ENCODE data around the gene IGDCC3. TPM values are rescaled to one million over a fixed set of nuclear protein-coding genes. Genes with fewer than 3 reads are reported as not detected.

Gene IGDCC3
- total RNA-seq, 1 experiment from 2014 or later, result 53.5 TPM

DNA sequence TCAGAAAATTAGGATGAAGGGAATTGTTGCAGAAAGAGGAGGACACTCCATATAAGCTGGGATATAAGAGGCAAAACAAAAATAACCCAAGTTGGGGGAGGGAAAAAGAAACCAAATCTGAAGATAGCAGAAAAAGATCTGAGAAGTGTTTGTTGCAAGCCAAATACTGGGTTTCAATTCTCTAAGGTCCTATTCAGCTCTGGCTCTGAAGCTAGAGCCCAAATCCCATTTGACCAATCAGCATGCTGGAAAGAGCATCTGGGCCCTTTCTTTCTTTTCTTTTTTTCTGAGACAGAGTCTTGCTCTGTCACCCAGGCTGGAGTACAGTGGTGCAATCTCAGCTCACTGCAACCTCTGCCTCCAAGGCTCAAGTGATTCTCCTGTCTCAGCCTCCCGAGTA is 17.3 kb downstream of the IGDCC3 start:
- Mint-ChIP-seq H3K27me3 (ENCODE audit: low read depth) (peaks cover 31% of the 10 kb centered on the region), H3K36me3 (no peaks in the 10 kb centered on the region; the same call in 1 of the 2 replicates), H3K27ac (no peak overlapping the region), H3K4me3 (no peak overlapping the region), H3K9me3 (no peaks in the 10 kb centered on the region), H3K4me1 (peaks cover 52% of the 10 kb centered on the region)
- TF ChIP-seq FOXK1 (CRISPR knock-in tag; IDR thresholded peaks at IDR 0.05), result no peak
- no peak for TF ChIP-seq SP1 (CRISPR knock-in tag; conservative IDR thresholded peaks at IDR 0.05)
- no peak for TF ChIP-seq MXD4 (CRISPR knock-in tag; IDR thresholded peaks at IDR 0.05; ENCODE audit: borderline replicate concordance)
- no peak for TF ChIP-seq ESRRA (CRISPR knock-in tag; IDR thresholded peaks at IDR 0.05; ENCODE audit: borderline replicate concordance)
- TF ChIP-seq, protein P1, sequence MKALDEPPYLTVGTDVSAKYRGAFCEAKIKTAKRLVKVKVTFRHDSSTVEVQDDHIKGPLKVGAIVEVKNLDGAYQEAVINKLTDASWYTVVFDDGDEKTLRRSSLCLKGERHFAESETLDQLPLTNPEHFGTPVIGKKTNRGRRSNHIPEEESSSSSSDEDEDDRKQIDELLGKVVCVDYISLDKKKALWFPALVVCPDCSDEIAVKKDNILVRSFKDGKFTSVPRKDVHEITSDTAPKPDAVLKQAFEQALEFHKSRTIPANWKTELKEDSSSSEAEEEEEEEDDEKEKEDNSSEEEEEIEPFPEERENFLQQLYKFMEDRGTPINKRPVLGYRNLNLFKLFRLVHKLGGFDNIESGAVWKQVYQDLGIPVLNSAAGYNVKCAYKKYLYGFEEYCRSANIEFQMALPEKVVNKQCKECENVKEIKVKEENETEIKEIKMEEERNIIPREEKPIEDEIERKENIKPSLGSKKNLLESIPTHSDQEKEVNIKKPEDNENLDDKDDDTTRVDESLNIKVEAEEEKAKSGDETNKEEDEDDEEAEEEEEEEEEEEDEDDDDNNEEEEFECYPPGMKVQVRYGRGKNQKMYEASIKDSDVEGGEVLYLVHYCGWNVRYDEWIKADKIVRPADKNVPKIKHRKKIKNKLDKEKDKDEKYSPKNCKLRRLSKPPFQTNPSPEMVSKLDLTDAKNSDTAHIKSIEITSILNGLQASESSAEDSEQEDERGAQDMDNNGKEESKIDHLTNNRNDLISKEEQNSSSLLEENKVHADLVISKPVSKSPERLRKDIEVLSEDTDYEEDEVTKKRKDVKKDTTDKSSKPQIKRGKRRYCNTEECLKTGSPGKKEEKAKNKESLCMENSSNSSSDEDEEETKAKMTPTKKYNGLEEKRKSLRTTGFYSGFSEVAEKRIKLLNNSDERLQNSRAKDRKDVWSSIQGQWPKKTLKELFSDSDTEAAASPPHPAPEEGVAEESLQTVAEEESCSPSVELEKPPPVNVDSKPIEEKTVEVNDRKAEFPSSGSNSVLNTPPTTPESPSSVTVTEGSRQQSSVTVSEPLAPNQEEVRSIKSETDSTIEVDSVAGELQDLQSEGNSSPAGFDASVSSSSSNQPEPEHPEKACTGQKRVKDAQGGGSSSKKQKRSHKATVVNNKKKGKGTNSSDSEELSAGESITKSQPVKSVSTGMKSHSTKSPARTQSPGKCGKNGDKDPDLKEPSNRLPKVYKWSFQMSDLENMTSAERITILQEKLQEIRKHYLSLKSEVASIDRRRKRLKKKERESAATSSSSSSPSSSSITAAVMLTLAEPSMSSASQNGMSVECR (CRISPR knock-in tag; IDR thresholded peaks at IDR 0.05; ENCODE audit: borderline replicate concordance), result no peak
- TF ChIP-seq, protein P2, sequence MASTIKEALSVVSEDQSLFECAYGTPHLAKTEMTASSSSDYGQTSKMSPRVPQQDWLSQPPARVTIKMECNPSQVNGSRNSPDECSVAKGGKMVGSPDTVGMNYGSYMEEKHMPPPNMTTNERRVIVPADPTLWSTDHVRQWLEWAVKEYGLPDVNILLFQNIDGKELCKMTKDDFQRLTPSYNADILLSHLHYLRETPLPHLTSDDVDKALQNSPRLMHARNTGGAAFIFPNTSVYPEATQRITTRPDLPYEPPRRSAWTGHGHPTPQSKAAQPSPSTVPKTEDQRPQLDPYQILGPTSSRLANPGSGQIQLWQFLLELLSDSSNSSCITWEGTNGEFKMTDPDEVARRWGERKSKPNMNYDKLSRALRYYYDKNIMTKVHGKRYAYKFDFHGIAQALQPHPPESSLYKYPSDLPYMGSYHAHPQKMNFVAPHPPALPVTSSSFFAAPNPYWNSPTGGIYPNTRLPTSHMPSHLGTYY (CRISPR knock-in tag; IDR thresholded peaks at IDR 0.05), result no peak
- TF ChIP-seq TEAD1 (CRISPR knock-in tag; IDR thresholded peaks at IDR 0.05), result no peak
- no peak for TF ChIP-seq SOX15 (CRISPR knock-in tag; IDR thresholded peaks at IDR 0.05)
- no peak for TF ChIP-seq ZNF138 (CRISPR knock-in tag; conservative IDR thresholded peaks at IDR 0.05)
- CTCF ChIA-PET, result interaction anchor here (0.8 to 2.6 kb wide), 3 partner anchors 8 to 42 kb away, joined by 3 to 10 read pairs (median 3); no protein-coding TSS in a partner anchor
- POLR2A ChIA-PET, result no interaction called here
- no peak for ATAC-seq
- DNase-seq (ENCODE audit: low spot score), result no peak

DNA sequence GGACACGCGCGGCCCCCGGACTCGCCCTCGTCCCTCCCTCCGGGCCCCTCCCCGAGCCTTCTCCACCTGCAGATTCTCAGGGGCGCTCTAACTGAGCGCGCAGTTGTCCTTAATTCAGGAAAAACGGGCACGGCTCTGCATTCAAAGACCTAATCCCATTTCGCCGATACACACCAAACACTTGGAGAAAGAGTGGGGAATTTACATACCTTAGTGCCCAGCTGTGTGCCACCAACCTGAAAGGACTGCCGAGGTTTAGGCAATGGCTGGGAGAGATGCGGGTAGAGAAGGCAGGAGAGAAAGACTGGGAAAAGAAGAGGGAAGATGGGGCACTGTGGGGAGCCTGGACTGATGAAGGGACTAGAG is 21.8 kb downstream of the IGDCC3 start:
- Mint-ChIP-seq H3K27me3 (ENCODE audit: low read depth) (peaks cover 60% of the 10 kb centered on the region), H3K4me3 (peak overlapping the region; percentile 72), H3K4me1 (peaks cover 17% of the 10 kb centered on the region), H3K27ac (no peak overlapping the region), H3K36me3 (peaks cover 28% of the 10 kb centered on the region), H3K9me3 (peaks cover 18% of the 10 kb centered on the region)
- no peak for TF ChIP-seq SMAD3 (CRISPR knock-in tag; IDR thresholded peaks at IDR 0.05; ENCODE audit: borderline replicate concordance)
- no peak for TF ChIP-seq CREM (CRISPR knock-in tag; IDR thresholded peaks at IDR 0.05)
- no peak for DNase-seq (ENCODE audit: low spot score)
- POLR2A ChIA-PET, result interaction anchor here (0.7 kb wide), 1 partner anchor 12 kb away, joined by 3 read pairs; no protein-coding TSS in a partner anchor
- ATAC-seq, result peak; percentile 34
- CTCF ChIA-PET, result interaction anchor here (1.4 to 2.0 kb wide), 2 partner anchors 12 to 29 kb away, joined by 6 to 7 read pairs; no protein-coding TSS in a partner anchor

DNA sequence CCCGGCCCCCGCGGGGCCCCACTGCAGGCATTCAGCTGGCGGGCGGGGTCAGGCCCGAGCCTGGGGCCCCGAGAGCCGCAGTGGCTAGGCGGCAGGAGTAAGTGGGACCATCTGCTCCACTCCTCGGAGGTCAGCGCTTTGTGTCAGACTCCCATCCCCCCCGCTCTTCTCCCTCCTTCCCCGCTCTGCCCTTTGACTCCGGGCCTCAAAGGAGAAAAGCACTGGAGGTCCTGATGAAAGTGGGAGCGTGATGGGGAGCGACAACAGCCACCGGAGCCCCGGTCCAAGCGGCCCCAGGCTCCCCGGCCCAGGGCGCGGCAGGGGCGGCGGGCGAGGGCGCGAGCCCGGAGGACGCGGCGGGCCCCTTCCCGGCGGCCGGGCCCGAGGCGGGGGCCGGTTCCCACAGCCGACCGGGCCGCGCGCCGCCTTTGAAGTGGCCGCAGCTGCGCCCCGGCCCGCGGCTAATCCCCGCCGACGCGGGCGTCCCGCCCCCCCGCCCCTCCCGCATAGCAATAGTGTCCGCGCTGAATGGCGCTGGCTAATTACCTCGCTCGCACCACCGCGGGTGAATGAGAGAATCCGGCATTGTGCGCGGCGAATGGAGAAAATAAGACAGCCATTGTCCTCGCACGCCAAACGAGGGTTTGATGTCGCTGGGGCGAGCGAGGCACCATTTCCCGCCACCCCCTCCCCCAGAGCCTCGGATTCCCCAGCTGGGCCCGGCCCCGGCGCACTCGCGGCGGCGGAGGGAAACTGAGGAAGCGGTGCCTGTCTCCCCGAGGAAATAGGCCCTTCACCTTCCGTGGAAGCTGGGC is 22.4 kb downstream of the IGDCC3 start:
- CTCF ChIA-PET, result interaction anchor here (0.9 to 2.0 kb wide), 3 partner anchors 12 to 30 kb away, joined by 4 to 7 read pairs (median 6); no protein-coding TSS in a partner anchor
- no peak overlapping the region for H3K27ac Mint-ChIP-seq
- peaks cover 34% of the 10 kb centered on the region for H3K36me3 Mint-ChIP-seq
- peaks cover 17% of the 10 kb centered on the region for H3K4me1 Mint-ChIP-seq
- DNase-seq (ENCODE audit: low spot score) (no peak), ATAC-seq (peak; percentile 68)
- H3K27me3 Mint-ChIP-seq (ENCODE audit: low read depth), result peaks cover 66% of the 10 kb centered on the region
- POLR2A ChIA-PET, result interaction anchor here (0.7 kb wide), 1 partner anchor 12 kb away, joined by 3 read pairs; no protein-coding TSS in a partner anchor
- peaks cover 22% of the 10 kb centered on the region for H3K9me3 Mint-ChIP-seq
- peak overlapping the region; percentile 72 for H3K4me3 Mint-ChIP-seq
- TF ChIP-seq ZNF232 (CRISPR knock-in tag; IDR thresholded peaks at IDR 0.05) (0 out of 2 replicates have a peak, but pooled peaks have one; percentile 29), GTF2I (CRISPR knock-in tag; conservative IDR thresholded peaks at IDR 0.05) (no peak), SP1 (CRISPR knock-in tag; conservative IDR thresholded peaks at IDR 0.05) (no peak)
- TF ChIP-seq, protein P3, sequence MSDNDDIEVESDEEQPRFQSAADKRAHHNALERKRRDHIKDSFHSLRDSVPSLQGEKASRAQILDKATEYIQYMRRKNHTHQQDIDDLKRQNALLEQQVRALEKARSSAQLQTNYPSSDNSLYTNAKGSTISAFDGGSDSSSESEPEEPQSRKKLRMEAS (CRISPR knock-in tag; IDR thresholded peaks at IDR 0.05), result peak; percentile 35; the same call in 1 of the 2 replicates
- TF ChIP-seq, protein P4, sequence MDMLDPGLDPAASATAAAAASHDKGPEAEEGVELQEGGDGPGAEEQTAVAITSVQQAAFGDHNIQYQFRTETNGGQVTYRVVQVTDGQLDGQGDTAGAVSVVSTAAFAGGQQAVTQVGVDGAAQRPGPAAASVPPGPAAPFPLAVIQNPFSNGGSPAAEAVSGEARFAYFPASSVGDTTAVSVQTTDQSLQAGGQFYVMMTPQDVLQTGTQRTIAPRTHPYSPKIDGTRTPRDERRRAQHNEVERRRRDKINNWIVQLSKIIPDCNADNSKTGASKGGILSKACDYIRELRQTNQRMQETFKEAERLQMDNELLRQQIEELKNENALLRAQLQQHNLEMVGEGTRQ (CRISPR knock-in tag; IDR thresholded peaks at IDR 0.05), result no peak
- TF ChIP-seq, protein P5, sequence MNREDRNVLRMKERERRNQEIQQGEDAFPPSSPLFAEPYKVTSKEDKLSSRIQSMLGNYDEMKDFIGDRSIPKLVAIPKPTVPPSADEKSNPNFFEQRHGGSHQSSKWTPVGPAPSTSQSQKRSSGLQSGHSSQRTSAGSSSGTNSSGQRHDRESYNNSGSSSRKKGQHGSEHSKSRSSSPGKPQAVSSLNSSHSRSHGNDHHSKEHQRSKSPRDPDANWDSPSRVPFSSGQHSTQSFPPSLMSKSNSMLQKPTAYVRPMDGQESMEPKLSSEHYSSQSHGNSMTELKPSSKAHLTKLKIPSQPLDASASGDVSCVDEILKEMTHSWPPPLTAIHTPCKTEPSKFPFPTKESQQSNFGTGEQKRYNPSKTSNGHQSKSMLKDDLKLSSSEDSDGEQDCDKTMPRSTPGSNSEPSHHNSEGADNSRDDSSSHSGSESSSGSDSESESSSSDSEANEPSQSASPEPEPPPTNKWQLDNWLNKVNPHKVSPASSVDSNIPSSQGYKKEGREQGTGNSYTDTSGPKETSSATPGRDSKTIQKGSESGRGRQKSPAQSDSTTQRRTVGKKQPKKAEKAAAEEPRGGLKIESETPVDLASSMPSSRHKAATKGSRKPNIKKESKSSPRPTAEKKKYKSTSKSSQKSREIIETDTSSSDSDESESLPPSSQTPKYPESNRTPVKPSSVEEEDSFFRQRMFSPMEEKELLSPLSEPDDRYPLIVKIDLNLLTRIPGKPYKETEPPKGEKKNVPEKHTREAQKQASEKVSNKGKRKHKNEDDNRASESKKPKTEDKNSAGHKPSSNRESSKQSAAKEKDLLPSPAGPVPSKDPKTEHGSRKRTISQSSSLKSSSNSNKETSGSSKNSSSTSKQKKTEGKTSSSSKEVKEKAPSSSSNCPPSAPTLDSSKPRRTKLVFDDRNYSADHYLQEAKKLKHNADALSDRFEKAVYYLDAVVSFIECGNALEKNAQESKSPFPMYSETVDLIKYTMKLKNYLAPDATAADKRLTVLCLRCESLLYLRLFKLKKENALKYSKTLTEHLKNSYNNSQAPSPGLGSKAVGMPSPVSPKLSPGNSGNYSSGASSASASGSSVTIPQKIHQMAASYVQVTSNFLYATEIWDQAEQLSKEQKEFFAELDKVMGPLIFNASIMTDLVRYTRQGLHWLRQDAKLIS (CRISPR knock-in tag; IDR thresholded peaks at IDR 0.05; ENCODE audit: borderline replicate concordance), result no peak
- TF ChIP-seq, protein P6, sequence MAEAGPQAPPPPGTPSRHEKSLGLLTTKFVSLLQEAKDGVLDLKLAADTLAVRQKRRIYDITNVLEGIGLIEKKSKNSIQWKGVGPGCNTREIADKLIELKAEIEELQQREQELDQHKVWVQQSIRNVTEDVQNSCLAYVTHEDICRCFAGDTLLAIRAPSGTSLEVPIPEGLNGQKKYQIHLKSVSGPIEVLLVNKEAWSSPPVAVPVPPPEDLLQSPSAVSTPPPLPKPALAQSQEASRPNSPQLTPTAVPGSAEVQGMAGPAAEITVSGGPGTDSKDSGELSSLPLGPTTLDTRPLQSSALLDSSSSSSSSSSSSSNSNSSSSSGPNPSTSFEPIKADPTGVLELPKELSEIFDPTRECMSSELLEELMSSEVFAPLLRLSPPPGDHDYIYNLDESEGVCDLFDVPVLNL (CRISPR knock-in tag; IDR thresholded peaks at IDR 0.05; ENCODE audit: borderline replicate concordance, low read depth), result no peak
